ENCODE measurements around the gene MAPK7.

The MAPK7 gene

DNA sequence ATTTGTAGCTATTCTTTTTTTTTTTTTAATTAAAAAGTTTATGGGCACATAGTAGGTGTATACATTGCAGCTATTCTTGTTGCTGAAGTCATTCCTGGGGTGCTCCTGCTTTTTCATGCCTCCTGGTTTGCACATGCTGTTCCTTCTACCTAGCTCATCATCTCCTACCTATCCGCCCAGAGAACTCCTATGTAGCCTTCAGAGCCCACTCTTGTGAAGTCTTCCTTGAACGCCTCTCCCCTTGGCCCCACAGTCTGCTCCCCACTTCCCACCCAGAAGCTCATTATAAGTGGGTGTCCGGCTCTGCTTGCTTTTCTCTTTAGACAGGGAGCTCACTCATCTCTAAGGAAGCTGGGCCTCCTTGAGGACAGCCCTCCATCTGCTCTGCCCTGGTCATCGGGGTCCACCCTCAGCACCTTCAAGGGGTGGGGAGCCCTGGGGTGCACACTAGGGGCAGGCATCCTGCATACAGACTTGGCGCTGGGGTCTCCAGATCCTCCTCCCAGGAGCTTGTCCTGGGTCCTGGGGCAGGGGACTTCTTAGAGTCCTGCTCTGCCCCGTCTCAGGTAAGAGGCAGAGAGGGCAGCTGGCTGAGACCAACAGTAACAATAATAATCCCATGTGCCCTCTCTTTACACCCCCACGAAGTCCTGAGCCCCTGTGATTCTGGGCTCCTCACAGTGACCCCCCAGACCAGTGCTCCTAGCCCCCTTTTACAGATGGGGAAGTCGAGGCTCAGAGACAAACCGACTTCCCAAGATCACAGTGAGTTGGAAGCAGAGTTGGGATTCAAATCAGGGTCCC, 12.3 kb upstream of the MAPK7 start:
- ATAC-seq (no peak), DNase-seq (no peak)
- peaks cover 25% of the 10 kb centered on the region for H3K27me3 Mint-ChIP-seq
- no peak overlapping the region for H3K27ac Mint-ChIP-seq
- H3K4me3 Mint-ChIP-seq = no peak overlapping the region
- peaks cover 37% of the 10 kb centered on the region for H3K4me1 Mint-ChIP-seq
- H3K9me3 Mint-ChIP-seq = no peaks in the 10 kb centered on the region

DNA sequence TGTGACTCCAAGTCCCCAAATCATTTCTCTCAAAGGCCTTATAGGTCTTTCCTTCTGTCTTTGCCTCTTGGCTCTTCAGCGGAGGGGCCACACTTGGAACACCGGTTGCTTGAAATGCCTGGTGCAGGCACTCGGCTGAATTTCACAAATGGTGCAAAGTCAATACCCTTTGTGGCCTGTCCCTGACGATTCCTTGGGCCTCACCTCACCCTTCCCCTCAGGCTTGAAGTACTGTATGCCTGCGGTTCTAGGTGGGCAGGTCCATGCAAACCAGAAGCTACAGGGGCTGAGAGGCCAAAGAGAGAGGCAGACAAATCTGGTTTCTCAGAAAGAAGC, 11.7 kb upstream of the MAPK7 start:
- Mint-ChIP-seq H3K27ac (no peak overlapping the region), H3K9me3 (no peaks in the 10 kb centered on the region), H3K27me3 (peaks cover 19% of the 10 kb centered on the region), H3K4me1 (peaks cover 35% of the 10 kb centered on the region), H3K4me3 (no peak overlapping the region)
- DNase-seq = no peak
- no peak for ATAC-seq

DNA sequence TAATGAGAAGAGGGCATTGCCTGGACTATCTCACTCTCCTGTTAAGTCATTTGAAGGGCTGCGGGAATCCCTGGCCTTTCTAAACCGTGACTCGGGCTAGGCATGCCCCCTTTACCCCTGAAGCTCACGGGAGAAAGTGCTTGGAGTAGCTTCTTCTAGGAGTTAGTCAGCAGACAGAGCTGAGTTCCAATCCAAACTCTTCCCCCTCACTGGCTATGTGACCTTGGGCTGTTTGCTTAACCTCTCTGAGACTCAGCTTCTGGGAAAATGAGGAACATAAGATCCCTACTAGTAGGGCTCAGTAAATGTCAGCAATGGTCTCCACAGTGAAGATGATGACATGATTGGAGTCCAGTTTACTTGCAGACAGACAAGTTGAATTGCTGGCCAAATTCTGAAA, 10.1 kb upstream of the MAPK7 start:
- no peaks in the 10 kb centered on the region for H3K9me3 Mint-ChIP-seq
- no peak for ATAC-seq
- H3K4me1 Mint-ChIP-seq = peaks cover 34% of the 10 kb centered on the region
- H3K27me3 Mint-ChIP-seq = peaks cover 17% of the 10 kb centered on the region
- no peak for DNase-seq
- H3K27ac Mint-ChIP-seq = no peak overlapping the region
- H3K4me3 Mint-ChIP-seq = no peak overlapping the region

DNA sequence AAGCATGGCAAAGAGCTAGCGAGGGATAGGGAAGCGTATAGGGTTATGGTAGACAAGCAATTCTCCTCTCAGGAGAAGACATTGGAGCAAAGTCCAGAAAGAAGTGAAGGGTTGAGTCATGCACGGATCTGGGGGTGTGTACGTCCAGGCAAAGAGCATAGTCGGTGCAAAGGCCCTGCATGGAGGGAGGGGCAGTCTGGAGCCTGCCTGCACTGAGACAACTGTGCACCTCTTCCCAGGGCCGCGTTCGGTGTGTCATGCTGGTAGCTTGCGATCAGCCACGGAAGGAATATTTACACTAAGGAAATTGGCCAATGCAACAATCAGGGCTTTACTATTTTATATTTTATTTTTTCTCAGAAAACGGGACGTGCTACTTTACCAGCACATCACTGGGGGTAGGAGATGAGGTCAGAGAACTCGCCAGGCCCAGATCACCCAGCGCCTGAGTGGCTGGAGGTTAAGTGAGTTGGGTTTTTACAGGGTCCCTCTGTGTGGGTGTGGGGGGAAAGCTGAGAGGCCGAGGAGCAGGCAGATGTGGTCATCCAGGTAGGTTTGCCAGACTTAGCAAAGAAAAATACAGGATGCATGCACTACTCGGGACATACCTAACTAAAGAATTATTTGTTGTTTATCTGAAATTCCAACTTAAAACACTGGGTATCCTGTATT, 9.1 kb upstream of the MAPK7 start:
- Mint-ChIP-seq H3K4me1 (peaks cover 30% of the 10 kb centered on the region), H3K9me3 (no peaks in the 10 kb centered on the region), H3K27me3 (peaks cover 8% of the 10 kb centered on the region), H3K4me3 (no peak overlapping the region), H3K27ac (no peak overlapping the region)
- ATAC-seq (no peak), DNase-seq (no peak)

DNA sequence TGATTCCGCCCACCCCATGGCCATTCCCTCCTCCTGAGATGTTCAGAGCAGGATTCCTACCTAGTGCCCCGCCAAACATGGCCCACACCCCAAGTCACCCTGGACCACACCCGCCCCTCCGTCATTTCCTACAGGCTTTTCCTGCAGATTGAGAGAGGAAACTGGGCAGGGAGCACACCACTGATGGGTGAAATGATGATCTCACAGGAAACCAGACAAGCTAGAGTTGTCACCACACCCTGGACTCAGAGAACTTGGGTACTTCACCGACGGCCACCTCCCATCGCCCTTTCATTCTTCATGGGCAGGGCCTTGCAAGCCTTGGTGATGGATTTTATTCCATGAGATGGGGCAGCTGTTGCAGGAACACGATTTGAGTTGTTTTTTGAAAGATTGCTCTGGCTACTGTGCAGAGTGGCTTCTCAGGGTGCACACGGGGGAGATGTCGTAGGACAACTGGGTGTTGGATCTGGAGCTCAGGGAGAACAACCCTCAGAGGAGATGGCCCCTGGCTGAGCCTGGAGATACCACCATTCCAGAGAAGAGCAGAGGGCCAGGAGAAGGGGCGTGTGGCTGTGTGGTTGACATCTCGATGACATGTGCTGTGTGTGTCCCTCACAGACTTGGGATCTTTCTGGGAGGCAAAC, 8.3 kb upstream of the MAPK7 start:
- peak; percentile 60 for ATAC-seq
- Mint-ChIP-seq H3K27ac (peak overlapping the region in 1 of 2 donors; percentile 9), H3K27me3 (peaks cover under 1% of the 10 kb centered on the region), H3K9me3 (no peaks in the 10 kb centered on the region), H3K4me1 (peaks cover 30% of the 10 kb centered on the region), H3K4me3 (peak overlapping the region; percentile 33 to 34)
- DNase-seq = no peak

GRCh38 chr17:19370493-19370960, 7.8 kb upstream of the MAPK7 start:
- Mint-ChIP-seq H3K9me3 (no peaks in the 10 kb centered on the region), H3K27me3 (no peaks in the 10 kb centered on the region), H3K27ac (peak overlapping the region in 1 of 2 donors; percentile 9), H3K4me3 (peak overlapping the region in 1 of 2 donors; percentile 34), H3K4me1 (peaks cover 30% of the 10 kb centered on the region)
- peak; percentile 65 for ATAC-seq
- no peak for DNase-seq

- Mint-ChIP-seq H3K27ac (no peak overlapping the region), H3K4me1 (peaks cover 35% of the 10 kb centered on the region), H3K27me3 (no peaks in the 10 kb centered on the region), H3K9me3 (no peaks in the 10 kb centered on the region), H3K4me3 (no peak overlapping the region)
- ATAC-seq (no peak), DNase-seq (no peak)
Observed at GRCh38 chr17:19371259-19372010, 6.9 kb upstream of the MAPK7 start.

- no peaks in the 10 kb centered on the region for H3K27me3 Mint-ChIP-seq
- no peak overlapping the region for H3K4me3 Mint-ChIP-seq
Observed at GRCh38 chr17:19372011-19372370, 6.3 kb upstream of the MAPK7 start.

DNA sequence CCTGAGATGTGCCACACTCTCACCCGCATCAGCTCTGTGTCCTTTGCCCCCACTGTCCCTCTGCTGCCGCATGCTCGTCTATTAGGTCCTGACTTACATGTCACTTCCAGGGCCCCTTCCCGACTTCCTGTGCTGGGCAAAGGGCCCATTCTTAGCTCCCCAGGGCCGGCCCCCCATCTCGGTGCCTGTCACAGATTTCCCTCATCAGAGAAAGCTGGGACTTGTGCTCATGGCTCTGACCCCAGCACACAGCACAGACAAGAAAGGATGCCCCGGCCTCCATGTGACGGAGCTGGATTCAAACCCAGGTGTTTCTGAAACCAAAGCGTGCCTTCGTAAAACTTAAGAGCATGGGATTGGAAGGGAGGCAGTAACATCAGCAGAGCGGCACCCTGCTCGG, 5.9 kb upstream of the MAPK7 start:
- ATAC-seq = no peak
- H3K9me3 Mint-ChIP-seq = no peaks in the 10 kb centered on the region
- H3K4me1 Mint-ChIP-seq = peaks cover 43% of the 10 kb centered on the region
- DNase-seq = no peak
- no peak overlapping the region for H3K27ac Mint-ChIP-seq
- no peak overlapping the region for H3K4me3 Mint-ChIP-seq
- no peaks in the 10 kb centered on the region for H3K27me3 Mint-ChIP-seq

More at GRCh38 chr17:19372011-19372370, 6.3 kb upstream of the MAPK7 start:
- DNase-seq (no peak), ATAC-seq (no peak)
- Mint-ChIP-seq H3K27ac (peak overlapping the region in 1 of 2 donors; percentile 85), H3K4me1 (peaks cover 40% of the 10 kb centered on the region), H3K9me3 (no peaks in the 10 kb centered on the region)

DNA sequence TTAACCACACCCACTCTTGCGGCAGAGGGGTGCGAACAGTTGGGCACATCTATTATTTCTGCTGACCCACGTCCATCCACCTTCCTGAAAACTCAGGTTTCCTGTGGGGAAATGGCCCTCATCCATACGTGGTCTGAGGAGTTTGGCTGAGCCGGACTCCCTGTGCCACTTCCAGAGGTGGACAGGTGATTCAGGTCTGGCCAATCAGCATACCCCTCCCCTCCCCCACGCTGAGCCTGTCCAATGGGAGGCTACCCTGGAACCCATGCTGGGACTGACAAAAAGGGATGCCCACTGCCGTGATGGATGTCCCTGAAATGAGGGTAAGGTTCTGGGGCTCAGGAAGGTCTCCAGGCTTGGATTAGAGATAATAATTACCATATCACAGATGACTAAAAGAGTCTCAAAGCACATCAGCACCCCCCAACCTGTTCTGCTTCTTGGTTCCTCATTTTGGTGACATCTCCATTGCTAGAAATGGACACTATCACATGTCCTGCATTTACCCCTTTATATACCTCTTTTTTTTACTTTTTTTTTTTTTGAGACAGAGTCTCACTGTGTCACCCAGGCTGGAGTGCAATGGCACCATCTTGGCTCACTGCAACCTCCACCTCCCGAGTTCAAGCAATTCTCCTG, 5.3 kb upstream of the MAPK7 start:
- Mint-ChIP-seq H3K4me1 (peaks cover 43% of the 10 kb centered on the region), H3K27ac (no peak overlapping the region), H3K9me3 (no peaks in the 10 kb centered on the region), H3K4me3 (no peak overlapping the region), H3K27me3 (no peaks in the 10 kb centered on the region)
- ATAC-seq (no peak), DNase-seq (no peak)

DNA sequence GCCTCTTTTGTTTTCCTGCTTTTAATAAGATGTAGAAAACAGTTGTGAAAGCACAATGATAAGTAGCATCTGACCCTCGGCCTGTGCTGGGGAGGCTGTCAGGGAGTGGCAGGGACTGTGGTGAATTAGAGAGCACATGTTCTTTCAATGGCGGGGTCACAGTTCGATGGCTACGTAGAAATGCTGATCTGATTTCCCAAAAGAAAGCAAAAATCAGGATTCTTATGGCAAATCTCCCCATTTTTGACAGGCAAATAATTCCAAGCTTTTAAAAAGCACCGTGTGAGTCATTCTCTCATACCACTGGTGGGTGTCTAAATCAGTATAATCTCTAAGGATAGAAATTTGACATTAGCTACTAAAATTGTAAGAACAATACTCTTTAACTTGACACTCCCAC, 4.2 kb upstream of the MAPK7 start:
- no peak for DNase-seq
- Mint-ChIP-seq H3K4me3 (no peak overlapping the region), H3K4me1 (peaks cover 48% of the 10 kb centered on the region), H3K27me3 (no peaks in the 10 kb centered on the region), H3K27ac (no peak overlapping the region), H3K9me3 (no peaks in the 10 kb centered on the region)
- no peak for ATAC-seq

DNA sequence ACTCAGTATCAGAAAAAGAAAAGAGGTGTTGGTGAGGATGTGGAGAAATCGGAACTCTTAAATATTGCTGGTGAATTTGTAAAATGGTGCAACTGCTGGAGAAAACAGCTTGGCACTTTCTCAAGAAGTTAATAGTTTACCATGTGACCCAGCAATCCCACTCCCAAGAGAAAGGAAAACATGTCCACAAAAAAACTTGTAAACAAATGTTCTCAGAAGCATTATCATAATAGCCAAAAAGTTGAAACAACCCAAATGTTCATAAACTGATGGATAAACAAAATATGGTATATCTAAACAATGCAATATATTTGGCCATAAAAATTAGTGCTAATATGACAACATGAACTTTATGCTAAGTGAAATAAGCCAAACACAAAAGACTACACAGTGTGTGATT, 2.6 kb upstream of the MAPK7 start:
- Mint-ChIP-seq H3K4me1 (peaks cover 42% of the 10 kb centered on the region), H3K27ac (no peak overlapping the region), H3K27me3 (no peaks in the 10 kb centered on the region), H3K9me3 (no peaks in the 10 kb centered on the region), H3K4me3 (peak overlapping the region in 1 of 2 donors; percentile 36)
- ATAC-seq (no peak), DNase-seq (no peak)

DNA sequence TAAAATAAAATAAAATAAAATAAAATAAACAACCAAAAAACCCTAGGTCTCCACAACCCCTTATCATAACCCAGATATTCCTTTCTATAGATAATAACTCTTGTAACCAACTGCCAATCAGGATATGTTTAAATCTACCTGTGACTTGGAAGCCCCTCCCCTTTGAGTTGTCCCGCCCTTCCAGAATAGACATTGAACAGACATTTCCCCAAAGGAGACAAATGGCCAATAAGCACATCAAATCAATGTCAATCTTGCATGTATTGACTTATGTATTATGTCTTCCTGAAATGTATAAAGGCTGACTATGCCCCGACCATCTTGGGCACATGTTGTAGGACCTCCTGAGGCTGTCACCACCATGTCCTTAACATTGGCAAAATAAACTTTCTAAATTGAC, 1.5 kb upstream of the MAPK7 start:
- ATAC-seq (no peak), DNase-seq (no peak)
- peak overlapping the region in 1 of 2 donors; percentile 97 for H3K27ac Mint-ChIP-seq
- peak overlapping the region; percentile 92 to 100 for H3K4me3 Mint-ChIP-seq
- H3K9me3 Mint-ChIP-seq = no peaks in the 10 kb centered on the region
- peaks cover 33% of the 10 kb centered on the region for H3K4me1 Mint-ChIP-seq
- H3K27me3 Mint-ChIP-seq = no peaks in the 10 kb centered on the region

DNA sequence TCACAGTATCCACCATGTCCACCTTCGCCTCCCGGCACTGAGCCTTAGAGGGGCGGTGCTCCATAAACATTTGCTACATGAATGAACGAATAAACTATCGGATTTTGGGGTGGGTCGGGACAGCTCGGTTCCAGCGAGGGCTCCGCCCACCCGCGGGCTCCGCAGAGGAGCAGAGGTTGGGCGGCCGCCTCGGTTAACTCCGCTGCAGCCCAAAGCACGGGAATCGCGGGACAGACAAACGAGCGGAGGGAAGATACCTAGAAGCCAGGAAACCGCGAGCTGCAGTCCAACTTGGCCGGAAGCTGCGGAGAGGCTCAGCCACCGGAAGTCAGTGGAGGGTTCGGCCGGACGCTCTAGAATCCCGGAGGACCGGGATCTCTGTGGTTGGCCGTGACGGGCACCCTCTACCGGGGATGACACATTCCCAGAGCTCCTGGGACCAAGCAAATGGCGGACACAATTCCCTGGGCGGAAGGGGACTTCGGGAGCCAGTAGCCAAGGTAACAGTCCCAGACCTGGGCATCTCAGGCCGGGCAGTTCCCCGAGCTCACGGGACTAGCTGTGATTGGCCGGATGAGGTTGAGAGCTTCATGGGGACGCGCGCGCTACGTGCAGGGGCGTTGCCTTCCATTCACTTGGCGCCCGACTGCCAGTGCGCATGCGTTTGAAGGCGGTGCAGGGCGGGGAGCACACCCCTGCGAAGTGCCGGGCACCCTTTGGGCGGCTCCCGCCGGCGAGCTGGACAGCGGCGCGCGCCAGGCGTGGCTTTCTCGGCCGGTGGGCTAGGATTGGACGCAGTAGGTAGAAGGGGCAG, 489 bp upstream of the MAPK7 start:
- Mint-ChIP-seq H3K27ac (peak overlapping the region; percentile 97 to 100), H3K4me3 (peak overlapping the region; percentile 92 to 100), H3K4me1 (peaks cover 25% of the 10 kb centered on the region), H3K27me3 (no peaks in the 10 kb centered on the region), H3K9me3 (no peaks in the 10 kb centered on the region)
- DNase-seq (peak; percentile 98), ATAC-seq (peak; percentile 97)
